ENCODE data around the gene PLEKHH2. TPM values are rescaled to one million over a fixed set of nuclear protein-coding genes. Genes with fewer than 3 reads are reported as not detected.
A peak's percentile ranks its signal among the peaks of the same experiment; 100 is the strongest.

The PLEKHH2 gene
- total and polyA plus RNA-seq, 8 donors = 1.6 to 5.3 (median 3.3) TPM

DNA sequence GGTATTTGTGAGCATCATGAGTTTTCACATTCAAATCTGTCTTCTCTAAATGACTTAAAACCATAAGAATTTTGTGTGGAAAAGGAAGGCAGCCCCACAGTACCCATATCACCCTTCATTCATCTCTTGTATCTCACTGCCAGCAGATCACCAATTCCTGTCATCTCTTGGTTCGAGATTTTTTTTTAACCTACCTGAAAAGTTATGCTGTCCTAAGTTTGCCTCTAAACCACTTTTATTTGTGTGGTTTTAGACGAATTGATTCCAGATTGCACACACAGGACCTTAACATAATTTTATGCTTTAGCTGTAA lies 169.6 kb downstream of the PLEKHH2 start:
- WGBS, 2 donors = 31% methylated on average over 2 of the region's 2 CpGs
- Histone ChIP-seq H3K9me3 (no peaks in the 10 kb centered on the region), H3K4me3 (no peak overlapping the region), H3K4me1 (peaks cover 0 to 16% (median 11%) of the 10 kb centered on the region in 3 donors), H3K36me3 (no peaks in the 10 kb centered on the region), H3K27me3 (no peaks in the 10 kb centered on the region), H3K27ac (no peak overlapping the region)
- ATAC-seq = peak in 2 of 4 donors; percentile 36 to 38
- intact Hi-C loops (cut with DNase I) = no loop called here
- FAIRE-seq = no peak
- no peak for DNase-seq
- TF ChIP-seq, protein P1, sequence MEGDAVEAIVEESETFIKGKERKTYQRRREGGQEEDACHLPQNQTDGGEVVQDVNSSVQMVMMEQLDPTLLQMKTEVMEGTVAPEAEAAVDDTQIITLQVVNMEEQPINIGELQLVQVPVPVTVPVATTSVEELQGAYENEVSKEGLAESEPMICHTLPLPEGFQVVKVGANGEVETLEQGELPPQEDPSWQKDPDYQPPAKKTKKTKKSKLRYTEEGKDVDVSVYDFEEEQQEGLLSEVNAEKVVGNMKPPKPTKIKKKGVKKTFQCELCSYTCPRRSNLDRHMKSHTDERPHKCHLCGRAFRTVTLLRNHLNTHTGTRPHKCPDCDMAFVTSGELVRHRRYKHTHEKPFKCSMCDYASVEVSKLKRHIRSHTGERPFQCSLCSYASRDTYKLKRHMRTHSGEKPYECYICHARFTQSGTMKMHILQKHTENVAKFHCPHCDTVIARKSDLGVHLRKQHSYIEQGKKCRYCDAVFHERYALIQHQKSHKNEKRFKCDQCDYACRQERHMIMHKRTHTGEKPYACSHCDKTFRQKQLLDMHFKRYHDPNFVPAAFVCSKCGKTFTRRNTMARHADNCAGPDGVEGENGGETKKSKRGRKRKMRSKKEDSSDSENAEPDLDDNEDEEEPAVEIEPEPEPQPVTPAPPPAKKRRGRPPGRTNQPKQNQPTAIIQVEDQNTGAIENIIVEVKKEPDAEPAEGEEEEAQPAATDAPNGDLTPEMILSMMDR (IDR thresholded peaks at IDR 0.05) = no peak

DNA sequence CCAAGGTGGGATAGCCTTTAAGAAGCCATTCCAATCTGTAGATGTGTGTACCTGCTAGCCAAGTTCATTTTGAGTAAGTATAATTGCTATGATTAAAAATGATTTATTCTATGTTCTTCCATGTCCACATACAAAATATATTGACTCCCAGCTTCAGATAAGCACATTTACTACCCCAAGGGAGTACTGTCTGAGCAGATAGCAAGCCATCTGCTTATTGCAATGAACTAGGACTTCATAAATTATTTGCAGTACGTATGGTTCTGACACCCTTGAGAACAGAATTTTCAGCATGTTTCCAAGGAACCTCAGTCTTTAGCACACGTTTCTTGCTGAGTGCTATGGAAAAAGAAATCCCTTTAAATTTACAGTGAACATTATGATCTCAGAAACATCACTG lies 173.4 kb downstream of the PLEKHH2 start:
- H3K36me3 ChIP-seq = no peaks in the 10 kb centered on the region
- H3K4me3 ChIP-seq = no peak overlapping the region
- H3K4me1 ChIP-seq = peaks cover 0 to 16% (median 8%) of the 10 kb centered on the region in 3 donors
- no peak for FAIRE-seq
- H3K9me3 ChIP-seq = no peaks in the 10 kb centered on the region
- H3K27me3 ChIP-seq = no peaks in the 10 kb centered on the region
- intact Hi-C loops (cut with DNase I) = no loop called here
- DNase-seq = no peak
- whole genome bisulfite sequencing, 2 donors = 66 to 73% methylated on average over 2 of the region's 2 CpGs
- TF ChIP-seq, protein P1 (IDR thresholded peaks at IDR 0.05) = no peak
- H3K27ac ChIP-seq = no peak overlapping the region
- no peak for ATAC-seq

DNA sequence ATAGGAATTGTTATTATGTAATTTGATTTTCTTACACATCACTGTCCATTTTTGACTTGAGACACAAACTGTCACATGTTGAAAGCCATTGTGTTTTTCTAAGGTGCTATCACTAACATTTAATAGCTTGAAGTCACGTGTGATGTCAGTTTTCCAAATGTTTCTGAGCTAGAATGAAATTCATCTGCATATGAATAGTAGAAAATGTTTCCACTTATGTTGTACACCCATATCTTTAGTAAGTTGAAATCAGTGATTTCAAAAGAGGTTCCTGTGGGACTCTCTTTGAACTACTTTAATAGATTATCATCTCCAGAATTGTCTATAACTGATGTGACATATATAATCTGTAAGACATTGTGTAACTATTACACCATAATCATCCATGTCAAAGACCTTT lies 173.8 kb downstream of the PLEKHH2 start:
- Histone ChIP-seq H3K36me3 (no peaks in the 10 kb centered on the region), H3K4me1 (peaks cover 0 to 13% (median 7%) of the 10 kb centered on the region in 3 donors), H3K27me3 (no peaks in the 10 kb centered on the region), H3K4me3 (no peak overlapping the region), H3K27ac (no peak overlapping the region), H3K9me3 (no peaks in the 10 kb centered on the region)
- ATAC-seq (no peak), FAIRE-seq (no peak), DNase-seq (no peak)
- WGBS, 2 donors = 57 to 83% methylated on average over 1 of the region's 1 CpG
- TF ChIP-seq, protein P1 (IDR thresholded peaks at IDR 0.05) = no peak
- intact Hi-C loops (cut with DNase I) = no loop called here

DNA sequence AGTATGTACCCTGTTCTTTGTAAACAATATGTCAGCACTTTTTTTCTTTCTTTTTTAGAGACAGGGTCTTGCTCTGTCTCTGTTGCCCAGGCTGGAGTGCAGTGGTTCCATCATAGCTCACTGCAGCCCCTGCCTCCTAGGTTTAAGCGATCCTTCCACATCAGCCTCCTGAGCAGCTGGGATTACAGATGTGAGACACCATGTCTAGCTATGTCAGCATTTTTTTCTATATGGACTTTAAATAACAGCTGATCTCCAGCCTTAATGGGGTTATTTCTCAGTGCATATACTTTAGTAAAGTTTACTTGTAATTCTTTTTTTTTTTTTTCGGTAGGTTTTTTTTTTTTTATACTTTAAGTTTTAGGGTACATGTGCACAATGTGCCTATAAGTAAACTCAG lies 174.9 kb downstream of the PLEKHH2 start:
- intact Hi-C loops (cut with DNase I) = no loop called here
- H3K36me3 ChIP-seq = no peaks in the 10 kb centered on the region
- H3K27ac ChIP-seq = no peak overlapping the region
- H3K9me3 ChIP-seq = no peaks in the 10 kb centered on the region
- FAIRE-seq (no peak), ATAC-seq (no peak), DNase-seq (no peak)
- H3K4me3 ChIP-seq = no peak overlapping the region
- no peaks in the 10 kb centered on the region for H3K27me3 ChIP-seq
- TF ChIP-seq, protein P1 (IDR thresholded peaks at IDR 0.05) = no peak
- 82 to 95% methylated on average over 2 of the region's 2 CpGs for whole genome bisulfite sequencing, 2 donors
- peaks cover 0 to 3% (median 0%) of the 10 kb centered on the region in 3 donors for H3K4me1 ChIP-seq

DNA sequence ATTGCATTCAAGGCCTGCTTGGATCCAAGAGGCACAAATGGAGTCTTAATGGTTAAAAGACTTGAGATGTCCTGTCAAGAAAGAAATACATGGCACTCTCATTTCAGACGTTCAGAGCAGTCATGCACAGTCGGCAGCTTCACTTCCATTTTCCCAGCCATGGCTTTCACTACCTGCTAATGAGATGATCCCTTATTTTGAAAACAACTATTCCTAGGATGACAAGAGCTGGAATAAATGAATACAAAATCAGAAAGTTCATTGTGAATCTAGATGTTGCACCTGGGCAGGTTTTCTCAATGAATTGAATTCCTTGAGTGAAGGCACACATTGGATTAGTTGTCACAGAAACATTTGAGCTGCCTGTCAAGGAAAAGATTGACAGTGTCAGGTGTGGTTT lies 175.9 kb downstream of the PLEKHH2 start:
- Histone ChIP-seq H3K4me1 (peaks cover 0 to 3% (median 0%) of the 10 kb centered on the region in 3 donors), H3K27me3 (no peaks in the 10 kb centered on the region)
- TF ChIP-seq, protein P1 (IDR thresholded peaks at IDR 0.05) = no peak

More for the DNA sequence above, 175.9 kb downstream of the PLEKHH2 start:
- 68 to 71% methylated on average over 2 of the region's 2 CpGs for WGBS, 2 donors
- DNase-seq = no peak
- Histone ChIP-seq H3K4me3 (no peak overlapping the region), H3K27ac (no peak overlapping the region), H3K9me3 (no peaks in the 10 kb centered on the region), H3K36me3 (no peaks in the 10 kb centered on the region)
- no peak for ATAC-seq
- no peak for FAIRE-seq
- intact Hi-C loops (cut with DNase I) = no loop called here
